NCI-H2196 treated with DMSO at 0.1 percent for 48 hours (cell line): ENCODE data around the gene AP4E1.
"Not testable (repeated sequence)": the region's sequence is repeated elsewhere in the genome, so short reads cannot be mapped to it uniquely, and the experiment has no call there.

ENCODE experiments used
- DNase-seq: peaks from one replicate; lab custom pipeline; 2025; ENCODE audit not compliant: unreplicated experiment; lab: John Stamatoyannopoulos, UW

Gene AP4E1

GRCh38 chr15:50944672-50945071 is 36.2 kb downstream of the AP4E1 start:
- no peak for DNase-seq

- no peak for DNase-seq
Measured at GRCh38 chr15:50945725-50946124, 37.2 kb downstream of the AP4E1 start.

GRCh38 chr15:50950745-50951144 is 42.3 kb downstream of the AP4E1 start:
- DNase-seq, result not testable (repeated sequence)

- no peak for DNase-seq
Measured at GRCh38 chr15:50953302-50953701, 44.8 kb downstream of the AP4E1 start.

DNA sequence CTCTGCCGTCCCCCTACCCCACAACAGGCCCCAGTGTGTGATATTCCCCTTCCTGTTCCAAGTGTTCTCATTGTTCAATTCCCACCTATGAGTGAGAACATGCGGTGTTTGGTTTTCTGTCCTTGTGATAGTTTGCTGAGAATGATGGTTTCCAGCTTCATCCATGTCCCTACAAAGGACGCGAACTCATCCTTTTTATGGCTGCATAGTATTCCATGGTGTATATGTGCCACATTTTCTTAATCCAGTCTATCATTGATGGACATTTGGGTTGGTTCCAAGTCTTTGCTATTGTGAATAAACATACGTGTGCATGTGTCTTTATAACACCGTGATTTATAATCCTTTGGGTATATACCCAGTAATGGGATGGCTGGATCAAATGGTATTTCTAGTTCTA is 46.4 kb downstream of the AP4E1 start:
- DNase-seq, result not testable (repeated sequence)

GRCh38 chr15:50959717-50960116 is 51.2 kb downstream of the AP4E1 start:
- no peak for DNase-seq

DNA sequence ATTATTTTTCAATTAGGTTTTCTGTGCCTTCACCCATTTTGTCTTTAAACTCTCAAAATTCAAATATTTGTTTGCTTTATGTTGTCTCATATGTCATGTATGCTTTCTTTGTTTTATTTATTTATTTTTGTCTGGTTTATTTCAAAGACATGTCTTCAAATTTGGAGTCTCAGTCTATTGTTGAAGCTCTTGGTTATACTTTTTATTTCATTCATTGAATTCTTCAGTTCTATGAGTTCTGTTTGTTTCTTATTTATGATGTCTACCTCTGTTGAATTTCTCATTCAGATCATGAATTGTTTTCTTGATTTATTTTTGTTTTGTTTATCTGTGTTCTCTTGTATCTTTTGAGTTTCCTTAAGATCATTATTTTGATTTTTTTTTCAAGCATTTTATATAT is 55.6 kb downstream of the AP4E1 start:
- no peak for DNase-seq

- no peak for DNase-seq
Measured at GRCh38 chr15:50968353-50968752, 59.9 kb downstream of the AP4E1 start.

- DNase-seq, result no peak
Measured at GRCh38 chr15:50970524-50970923, 62.0 kb downstream of the AP4E1 start.

DNA sequence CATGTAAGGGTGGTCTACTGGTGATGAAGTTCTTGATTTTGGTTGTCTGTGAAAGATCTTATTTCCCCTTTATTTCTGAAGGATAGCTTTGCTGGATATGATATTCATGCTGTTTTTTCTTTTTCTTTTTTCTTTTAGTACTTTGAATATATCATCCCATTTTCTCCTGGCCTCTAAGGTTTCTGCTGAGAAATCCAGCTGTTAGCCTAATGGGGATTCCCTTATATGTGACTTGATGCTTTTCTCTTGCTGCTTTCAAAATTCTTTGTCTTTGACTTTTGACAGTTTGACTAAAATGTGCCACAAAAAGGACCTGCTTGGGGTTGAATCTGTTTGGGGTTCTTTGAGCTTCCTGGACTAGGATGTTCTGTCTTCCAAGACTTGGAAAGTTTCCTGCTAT is 62.6 kb downstream of the AP4E1 start:
- DNase-seq, result no peak

- DNase-seq, result no peak
Measured at GRCh38 chr15:50971542-50971941, 63.1 kb downstream of the AP4E1 start.

DNA sequence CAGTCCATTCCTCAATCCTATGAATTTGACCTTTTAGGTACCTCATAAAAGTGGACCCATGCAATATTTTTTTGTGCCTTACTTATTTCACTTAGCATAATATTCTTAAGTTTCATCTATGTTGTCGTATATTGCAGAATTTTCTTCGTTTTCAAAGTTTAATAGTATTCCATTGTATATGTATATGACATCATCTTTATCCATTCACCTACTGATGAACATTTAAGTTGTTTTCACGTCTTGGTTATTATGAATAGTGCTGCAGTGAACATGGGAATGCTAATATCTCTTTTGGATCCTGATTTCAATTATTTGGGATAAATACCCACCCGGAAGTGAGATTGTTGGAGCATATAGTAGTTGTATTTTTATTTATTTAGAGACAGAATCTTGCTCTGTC is 65.1 kb downstream of the AP4E1 start:
- no peak for DNase-seq

DNA sequence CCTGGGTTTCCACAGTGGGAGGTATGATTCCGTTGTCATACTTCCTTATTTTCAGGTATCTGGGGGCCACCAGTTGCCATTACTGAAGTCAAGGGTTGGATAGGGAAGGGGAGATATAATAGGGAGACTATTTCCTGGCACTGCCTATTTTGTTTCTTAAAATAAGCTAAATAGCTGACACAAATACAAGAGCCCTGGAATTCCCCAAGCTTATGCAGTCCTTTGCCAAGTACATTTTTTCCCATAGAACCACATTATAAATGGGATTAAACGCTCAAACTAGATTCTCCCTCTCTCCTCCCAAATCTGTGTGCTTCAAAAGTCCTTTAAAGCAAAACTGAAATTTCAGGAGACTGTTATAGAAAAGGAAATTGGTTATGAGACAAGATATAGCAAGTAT is 68.7 kb downstream of the AP4E1 start:
- DNase-seq, result no peak

DNA sequence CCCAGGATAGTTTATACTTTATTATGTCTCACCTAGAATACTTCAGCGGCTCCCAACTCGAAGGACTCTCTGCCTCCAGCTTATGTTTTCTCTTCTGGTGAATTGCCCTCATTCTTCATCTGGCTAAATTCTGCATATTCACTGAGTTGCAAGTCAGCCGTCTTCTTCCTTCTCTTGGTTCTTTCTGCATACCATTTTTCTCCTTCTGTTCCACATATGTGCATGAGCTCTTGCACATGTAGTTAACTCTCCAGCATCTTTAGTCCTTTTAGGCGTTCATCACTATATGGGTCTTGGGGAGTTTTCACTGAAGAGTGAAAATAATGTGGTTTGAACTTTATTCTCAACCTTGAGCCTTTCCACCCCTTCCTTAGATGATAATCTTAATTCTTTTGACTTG is 70.1 kb downstream of the AP4E1 start:
- no peak for DNase-seq

GRCh38 chr15:50979041-50979440 is 70.6 kb downstream of the AP4E1 start:
- no peak for DNase-seq

- DNase-seq, result no peak
Measured at GRCh38 chr15:50993598-50993997, 85.1 kb downstream of the AP4E1 start.

- DNase-seq, result no peak
Measured at GRCh38 chr15:50996641-50997040, 88.2 kb downstream of the AP4E1 start.

DNA sequence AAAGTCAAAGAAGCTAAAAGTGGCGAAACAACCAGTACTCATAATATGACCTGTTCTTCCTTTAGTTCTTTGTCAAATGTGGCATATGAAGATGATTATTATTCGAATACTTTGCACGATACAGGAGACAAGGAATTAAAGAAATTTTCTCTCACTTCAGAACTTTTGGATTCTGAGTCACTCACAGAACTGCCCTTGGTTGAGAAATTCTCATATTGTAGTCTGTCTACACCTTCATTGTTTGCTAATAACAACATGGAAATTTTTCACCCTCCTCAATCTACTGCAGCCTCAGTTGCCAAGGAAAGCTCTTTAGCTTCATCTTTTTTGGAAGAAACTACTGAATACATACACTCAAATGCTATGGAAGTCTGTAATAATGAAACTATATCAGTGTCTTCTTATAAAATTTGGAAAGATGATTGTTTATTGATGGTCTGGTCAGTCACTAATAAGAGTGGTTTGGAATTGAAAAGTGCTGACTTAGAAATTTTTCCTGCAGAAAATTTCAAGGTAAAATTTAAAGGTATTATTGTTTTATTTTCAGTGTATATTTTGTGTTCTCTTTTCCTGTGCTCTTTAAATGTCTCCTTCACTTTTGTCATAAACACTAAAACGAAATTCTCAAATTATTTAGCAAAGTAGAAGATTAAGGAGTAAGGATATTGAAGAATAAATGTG is 89.0 kb downstream of the AP4E1 start:
- DNase-seq, result no peak

DNA sequence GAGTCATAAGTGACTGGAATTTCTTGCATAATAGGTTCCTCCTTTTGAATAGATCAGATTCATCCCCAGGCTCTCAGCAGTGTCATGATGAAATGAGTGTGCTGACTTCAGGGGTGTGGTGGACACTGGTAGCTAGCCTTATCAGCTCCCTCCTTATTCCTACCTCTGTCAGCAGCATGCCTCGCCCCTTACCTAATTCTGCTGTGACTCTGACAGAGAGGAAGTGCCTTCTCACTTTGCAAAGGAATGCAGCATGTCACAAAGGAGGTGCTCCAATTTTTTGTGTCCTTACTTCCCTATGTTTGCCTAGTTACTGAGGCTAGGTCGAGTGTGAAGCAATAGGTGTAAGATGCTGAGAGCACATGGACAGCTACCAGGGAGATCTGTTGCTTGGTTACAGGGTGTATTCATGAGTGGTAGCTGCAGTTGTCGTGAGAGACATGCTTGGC is 95.6 kb downstream of the AP4E1 start:
- no peak for DNase-seq

DNA sequence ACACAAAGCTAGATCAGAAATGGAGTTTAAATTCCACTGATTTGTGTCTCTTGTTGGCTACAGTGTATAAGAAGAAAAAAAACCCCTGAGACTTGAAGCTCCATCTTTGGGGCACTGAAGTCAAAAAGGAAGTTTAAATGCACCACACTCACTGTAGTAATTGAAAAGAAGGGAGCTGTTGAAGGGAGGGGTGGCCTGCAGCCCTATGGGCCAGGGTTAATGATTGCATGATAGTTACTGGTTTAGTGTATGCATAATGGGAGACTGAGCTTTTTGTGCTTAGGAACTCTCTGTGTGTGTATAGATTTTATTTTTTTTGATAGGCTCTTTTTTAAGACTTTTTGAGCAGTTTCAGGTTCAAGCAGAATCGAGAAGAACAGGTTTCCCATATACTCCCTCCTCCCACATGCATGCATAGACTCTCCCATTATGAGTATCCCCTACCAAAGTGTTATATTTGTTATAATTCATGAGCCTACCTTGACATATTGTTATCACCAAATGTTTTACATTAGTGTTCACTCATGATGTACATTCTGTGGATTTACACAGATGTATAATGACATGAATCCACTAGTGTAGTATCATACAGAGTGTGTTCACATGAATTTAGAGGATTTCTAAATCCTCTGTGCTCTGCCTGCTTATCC is 98.0 kb downstream of the AP4E1 start:
- no peak for DNase-seq

DNA sequence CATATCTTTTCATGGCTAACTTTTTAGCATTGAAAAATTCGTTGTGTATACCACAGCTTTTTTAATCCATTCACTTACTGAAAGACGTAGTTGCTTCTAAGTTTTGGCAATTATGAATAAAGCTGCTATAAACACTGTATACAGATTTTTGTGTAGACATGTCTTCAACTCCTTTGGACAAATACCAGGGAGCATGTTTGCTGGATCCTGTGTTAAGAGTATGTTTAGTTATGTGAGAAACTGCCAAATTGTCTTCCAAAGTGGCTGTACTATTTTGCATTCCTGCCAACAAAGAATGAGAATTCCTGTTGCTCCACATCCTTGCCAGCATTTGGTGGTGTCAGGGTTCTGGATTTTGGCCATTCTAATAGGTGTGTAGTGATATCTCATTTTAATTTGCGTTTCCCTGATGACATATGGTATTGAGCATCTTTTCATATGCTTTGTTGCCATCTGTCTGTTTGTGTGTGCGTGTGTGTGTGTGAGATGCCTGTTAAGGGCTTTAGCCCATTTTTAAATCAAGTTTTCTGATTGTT is 98.7 kb downstream of the AP4E1 start:
- DNase-seq, result no peak

DNA sequence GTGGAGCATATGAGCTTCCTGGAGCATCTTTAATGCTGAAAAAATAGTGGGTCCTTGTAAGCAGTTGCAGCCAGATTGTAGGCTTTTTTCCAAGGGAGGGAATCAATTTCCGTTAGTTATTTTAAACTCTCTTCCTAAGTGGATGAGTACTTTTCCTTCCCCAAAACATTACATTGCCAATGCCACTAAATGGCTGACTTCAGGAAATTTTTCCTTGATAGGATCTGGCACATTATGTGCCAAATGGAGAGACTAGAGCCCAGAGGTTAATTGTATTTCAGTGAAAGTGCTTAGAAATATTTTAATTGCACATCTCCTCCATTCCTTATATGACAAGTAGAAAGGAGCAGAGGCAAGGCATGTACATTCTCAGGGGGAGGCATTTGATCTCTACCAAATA is 102.7 kb downstream of the AP4E1 start:
- no peak for DNase-seq

DNA sequence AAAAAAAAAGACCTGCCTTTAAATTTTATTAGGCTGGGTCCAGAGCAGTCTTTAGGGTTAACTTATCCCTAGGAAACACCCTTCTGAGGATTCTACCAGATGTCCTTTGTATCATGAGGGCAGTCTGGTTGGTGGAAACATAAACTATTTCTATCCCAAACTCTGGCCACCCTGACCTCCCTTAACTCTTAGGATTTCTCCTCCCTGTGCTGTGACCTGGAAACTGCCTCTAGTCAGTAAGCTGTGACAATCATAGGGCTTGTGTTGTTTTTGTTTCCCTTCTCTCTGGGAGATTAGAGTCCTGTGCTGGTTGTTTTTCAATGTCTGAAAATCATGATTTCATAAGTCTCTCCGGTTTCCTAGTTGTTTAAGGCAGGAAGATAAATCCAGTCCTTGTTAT is 108.1 kb downstream of the AP4E1 start:
- no peak for DNase-seq
